Activated CD4-positive, alpha-beta T cell treated with anti-CD3 and anti-CD28 coated beads, Interleukin-2, Interleukin-6, amounts not matched to agents 100 ng/mL and 50 ng/mL, durations not matched to agents 16 hours and 8 hours (primary cell): ENCODE data around the gene MPG.

Experiments used
- DNase-seq: peaks from one replicate; pipeline ENCODE4 v3.0.0-alpha.2; 2020

The MPG gene

DNA sequence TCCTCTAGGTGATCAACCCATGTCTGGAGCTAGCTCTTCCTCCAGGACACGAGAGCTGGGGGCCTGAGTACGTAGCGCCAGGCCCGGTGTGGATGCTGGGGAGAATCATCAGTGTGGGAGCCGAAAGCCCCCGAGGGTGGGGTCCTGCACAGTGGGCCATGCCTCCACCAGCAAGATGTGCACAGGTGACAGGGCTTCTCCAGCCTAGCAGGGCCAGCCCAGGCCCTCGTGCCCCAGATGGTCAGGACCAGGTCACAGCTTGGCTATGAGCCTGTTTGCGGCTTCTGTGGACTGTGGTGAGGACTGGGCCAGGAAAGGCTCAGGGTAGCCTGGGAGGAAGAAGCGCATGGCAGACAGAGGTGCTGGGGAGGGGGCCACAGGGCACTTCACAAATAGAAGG is 7.8 kb downstream of the MPG start:
- DNase-seq, result no peak

DNA sequence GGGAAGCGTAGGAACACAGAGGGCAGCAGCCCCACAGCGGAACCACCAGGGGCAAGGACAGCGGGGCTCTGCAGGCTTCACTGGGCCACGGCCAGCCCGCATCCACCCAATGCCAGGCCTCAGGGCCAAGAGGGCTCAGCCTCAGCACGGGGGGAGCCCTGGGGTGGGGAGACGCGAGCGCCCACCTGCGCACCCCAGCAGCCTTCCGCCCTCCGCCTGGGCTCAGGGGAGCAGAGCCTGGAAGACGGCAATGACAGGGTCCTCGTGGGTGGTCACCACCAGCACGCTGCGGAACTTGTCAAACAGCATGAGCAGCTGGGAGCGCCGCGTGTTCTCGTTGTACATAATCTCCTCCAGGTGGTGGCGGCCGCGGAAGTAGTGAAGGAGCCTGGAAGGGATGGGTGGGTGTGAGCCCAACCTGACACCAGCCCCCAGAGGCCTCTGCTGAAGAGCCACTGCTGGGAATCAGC is 8.5 kb downstream of the MPG start:
- DNase-seq, result no peak

DNA sequence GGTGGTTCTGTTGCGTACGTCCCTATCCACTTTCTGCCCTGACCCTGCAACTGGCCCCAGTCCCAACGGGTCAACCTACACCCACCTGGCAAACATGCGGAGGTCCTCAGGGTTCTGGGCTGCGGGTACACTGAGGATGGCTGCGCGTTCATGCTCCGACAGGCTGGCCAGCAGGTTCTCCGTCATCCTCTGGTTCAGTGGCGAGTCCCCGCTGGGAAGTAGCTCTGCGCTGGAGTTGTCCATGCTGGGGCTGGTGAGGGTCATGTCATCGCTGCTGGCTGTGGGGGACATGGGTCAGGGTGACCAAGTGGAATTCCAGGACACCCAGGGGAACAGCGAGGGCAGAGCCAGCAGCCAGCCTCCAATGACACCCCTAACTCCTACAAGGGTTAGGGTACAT is 10.6 kb downstream of the MPG start:
- no peak for DNase-seq

DNA sequence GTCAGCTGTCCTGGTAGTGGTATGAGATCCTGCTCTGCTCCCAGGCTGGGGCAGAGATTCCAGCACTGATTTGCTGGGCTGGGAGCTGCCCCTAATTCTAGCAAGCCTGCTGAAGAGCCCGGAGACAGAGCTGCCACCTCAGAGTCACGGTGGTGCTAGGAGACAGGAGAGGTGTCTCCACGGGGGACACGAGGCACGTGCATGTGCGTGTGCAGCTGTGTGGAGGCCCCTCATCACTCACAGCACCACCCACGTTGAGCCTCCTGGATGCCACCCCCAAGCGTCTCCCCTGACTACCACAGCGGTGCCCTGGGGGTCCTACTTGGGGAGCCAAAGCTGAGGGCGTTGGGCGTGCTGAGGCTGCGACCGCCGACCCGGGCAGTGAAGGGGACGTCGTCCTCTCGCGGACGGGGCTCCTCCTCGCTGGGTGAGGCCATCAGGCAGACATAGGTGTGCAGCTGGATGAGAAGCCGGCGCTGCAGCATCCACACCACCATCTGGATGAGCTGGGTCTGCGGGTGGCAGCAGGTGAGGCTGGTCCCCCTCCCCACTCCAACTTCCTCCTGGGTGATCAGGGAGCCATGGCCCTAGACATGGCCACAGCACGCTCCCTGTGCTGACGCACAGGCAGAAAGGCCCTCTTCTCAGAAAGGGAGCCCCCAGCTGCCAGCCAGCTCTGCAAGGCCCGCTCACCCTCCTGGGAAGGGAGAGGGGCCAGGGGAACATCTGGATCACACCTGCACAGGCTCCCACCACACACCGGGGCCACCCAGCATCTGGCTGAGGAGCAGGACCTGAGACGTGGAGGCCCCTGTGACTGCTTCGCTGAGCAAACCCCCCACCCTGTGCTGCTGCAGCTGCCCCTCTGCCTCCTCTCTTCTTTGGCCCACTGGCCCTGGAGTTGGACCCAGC is 11.6 kb downstream of the MPG start:
- no peak for DNase-seq

DNA sequence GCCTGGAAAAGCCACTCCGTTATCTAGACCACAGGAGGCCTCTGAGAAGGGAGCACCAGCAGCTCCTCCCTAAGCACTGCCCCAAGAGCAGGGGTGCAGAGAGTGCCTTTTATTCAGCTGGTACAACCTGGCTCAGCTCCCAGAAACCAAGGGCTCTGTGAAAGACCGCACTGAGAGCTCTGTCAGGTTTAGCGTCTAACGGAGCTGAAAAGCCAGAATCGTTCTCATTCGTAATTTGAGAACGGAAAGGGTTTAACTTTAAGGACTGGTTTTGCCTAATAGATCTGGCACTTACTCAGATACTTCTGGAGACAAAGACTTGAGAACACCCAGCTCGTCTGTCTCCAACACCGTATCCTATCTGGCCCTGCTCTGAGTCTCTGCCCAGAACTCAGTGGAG is 13.5 kb downstream of the MPG start:
- DNase-seq, result no peak

DNA sequence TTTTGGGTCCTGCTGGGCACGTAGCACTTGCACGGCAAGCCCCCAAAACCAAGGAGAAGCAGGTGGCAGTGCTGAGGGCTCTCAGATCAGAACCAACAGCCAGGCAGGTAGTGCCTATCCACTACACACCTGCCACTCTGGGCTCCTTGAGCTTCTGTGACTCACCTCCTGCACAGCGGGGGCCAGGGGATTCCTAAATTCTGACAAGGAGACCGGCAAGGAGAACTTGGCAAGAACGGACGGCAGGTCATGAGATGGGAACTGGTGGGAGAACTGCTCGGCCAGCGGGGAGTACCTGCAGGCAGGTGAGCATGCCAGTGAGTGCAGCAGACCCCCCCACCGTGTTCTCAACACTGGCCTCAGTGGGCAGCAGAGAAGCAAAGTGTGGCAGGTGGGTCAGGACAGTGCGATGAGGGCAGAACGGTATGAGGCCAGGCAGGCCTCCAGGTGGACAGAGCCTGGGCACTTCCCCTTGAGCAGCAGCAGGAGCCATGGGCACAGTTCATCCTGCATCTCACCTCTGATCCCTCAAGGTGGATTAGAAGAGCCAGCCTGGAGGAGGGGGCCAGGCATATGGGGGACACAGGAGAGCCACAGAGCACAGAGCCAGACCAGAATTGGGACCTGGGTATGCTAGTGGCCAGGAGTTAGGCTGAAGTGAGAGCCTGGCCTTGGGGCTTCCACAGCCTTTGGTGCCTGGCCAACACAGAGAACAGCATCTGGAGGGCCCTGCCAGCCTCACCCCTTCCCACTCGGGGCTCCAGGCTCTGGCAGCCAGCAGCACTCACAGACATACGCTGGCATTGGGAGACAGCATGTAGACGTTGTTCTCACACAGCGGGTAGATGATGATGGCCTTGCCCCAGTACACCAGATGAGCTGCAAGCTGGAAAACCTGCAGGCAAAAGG is 14.7 kb downstream of the MPG start:
- DNase-seq, result no peak

DNA sequence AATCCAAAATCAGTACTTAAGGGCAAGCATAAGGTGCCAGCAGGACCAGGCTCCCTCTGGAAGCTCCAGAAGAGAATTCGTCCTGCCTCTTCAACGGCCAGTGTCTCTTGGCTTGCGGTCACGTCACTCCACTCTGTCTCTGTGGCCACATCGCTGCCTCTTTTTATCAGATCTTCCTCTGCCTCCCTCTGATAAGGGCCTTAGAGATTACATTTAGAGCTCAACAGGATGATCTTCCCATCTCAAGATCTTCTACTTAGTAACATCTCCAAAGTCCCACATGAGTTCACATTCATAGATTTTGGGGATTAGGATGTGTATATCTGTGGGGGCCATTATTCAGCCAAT is 16.9 kb downstream of the MPG start:
- DNase-seq, result no peak

DNA sequence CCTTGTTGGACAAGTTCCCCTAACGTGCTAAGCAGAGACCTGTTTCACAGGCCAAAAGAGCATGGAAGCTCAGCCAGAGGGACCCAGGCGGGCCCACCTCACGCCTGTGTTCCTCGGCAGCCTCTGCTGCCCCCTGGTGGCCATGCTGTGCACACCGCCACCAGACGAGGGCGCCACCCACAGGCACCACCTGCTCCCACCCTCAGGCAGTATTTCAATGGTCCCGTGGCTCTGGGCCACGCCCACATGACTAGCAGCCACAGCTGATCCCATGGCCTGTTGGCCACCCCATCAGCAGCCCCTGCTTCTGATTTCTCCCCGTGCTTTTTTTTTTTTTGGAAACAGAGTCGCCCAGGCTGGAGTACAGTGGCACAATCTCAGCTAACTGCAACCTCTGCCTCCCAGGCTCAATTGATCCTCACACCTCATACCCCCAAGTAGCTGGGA is 18.9 kb downstream of the MPG start:
- peak; percentile 92 for DNase-seq

DNA sequence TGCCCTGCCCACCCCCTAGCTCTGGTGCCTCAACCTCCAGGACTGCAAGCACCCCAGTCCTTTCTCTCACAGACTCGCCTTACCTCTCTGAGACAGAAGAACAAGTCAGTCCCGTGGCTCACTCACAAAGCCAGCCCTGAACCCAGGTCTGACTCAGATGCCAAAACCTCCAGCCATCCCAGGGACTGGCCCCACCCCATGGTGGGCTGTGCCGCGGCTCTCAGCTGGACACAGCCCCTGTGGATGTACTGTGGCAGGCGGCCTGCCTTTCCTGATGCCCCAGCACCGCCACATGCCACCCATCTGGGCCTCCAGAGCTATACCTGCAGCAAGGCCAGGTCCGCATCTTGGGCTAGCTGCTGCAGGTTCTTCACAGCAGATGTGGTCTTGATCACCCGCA is 19.8 kb downstream of the MPG start:
- no peak for DNase-seq

DNA sequence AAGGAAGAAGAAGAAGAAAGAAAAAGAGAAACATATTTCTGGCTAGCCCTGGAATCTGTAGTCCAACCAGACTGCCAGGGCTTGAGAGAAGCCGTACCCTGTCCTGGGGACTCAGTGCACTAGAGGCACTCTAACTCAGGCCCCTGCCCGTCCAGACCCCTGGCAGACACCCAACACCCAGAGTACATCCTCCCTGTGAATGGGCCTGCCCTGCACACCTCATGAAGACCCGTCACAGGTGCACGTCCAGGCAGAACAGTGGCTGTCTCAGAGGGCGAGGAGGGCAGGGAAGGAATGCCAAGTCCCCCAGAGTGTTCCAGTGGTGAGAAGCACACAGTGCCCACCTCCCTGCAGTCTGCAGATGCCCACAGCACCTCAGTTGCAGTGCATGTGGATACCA is 23.0 kb downstream of the MPG start:
- no peak for DNase-seq

DNA sequence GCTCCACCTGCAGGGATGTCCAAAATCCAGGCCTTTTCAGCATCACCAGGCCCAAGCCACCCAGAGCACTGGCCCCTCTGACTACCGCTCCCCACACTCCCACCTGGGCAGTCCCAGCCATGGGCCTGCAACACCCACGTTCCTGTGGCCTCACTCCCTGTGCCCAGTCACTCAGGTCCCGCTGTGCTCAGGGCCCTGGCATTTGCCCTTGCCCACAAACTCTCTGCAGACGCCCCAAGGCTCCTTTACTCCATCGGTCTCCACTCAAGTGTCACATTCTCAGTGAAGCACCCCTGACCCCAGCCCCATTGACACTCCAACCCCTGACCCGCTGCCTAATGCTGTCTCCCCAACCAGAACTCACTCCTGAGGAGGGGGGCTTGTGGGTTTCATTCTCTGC is 23.6 kb downstream of the MPG start:
- no peak for DNase-seq

DNA sequence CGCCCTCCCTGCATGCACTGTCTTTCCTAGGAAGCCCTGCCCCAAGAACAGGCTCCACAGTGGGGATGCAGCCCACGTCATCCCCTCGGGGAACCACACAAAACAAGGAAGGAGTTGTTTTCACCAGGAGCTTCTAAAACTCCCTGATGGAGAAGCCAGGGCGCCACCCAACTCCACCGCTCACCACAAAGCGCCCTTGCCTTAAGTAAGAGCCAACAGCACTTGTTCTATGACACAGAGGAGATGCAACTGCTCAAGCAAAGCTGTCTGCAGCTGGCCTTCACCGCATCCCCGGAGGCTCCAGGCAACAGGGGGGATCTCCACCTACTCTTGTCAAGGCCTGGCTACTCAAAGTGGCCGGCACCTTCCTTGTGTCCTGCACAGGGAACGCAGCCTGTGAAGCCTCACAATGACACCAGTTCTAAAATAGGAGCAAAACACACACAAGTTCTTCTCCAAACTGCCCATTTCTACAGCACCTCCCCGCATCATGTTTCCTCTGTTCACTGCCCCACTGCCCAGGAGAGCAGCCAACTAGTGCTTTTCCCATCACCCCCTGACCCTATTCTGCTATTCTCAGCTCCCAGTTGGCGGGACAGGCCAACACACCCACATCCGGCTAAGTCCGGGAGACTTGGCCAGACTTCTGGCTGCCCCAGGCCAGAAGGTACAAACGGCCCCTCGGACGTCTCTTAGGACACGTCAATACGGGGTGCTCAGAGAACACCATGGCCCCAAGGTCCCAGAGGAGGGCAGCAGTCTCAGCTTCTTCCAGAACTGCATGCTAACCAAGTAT is 24.2 kb downstream of the MPG start:
- DNase-seq, result no peak

DNA sequence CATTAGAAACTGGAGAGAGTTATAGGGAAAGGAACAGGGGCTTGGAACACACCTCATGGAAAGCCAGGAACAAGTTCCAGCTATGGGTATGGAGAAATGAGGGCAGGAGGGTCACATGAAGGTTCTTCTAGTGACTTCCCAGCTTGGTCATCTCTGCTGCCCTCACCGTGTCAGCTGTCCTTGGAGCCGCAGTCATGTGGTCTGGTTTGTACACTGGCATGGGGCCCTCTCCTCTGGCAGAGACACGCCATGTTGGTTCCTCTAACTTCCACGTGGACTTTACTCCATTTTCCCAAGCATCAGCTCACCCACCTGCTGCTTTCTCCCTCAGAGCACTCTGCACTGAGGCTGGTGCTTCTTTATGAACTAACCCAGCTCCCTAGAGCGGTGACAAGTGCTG is 26.3 kb downstream of the MPG start:
- no peak for DNase-seq

DNA sequence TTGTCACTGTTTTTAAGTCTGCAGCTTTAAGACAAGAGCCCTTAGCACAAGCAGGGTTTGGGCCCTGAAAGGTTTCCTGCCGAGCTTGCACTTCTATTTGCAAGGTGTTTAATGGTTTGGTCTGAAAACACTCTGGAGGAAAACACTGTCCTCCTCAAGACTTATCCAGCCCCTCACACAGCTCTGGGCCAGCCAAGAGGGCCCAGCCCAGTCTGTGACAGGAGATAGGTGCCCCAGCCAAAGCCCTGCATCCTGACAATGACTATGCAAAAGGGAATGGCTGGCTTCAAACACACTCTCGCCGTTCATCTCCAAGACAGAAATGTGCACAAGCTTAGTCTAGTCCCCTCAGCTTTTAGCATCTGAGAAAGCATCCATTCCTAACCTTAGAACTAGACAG is 26.9 kb downstream of the MPG start:
- no peak for DNase-seq

DNA sequence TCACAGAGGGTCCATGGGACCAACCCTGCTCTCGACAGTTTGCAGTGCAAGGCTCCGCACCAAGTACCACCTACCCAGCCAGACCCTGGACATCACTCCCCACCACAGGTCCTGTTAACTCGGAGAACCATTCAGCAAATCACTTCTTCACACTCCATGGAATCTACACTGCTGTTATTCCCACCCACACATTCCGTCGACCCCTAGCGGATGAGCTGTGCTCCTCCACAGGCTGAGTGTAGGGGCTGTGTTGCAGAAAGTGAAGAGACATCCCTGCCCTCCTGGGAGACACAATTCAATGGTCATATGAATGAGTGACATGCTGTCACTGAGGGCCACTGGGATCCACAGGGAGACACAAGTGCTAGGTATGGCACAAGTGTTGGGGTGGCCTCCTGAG is 27.5 kb downstream of the MPG start:
- no peak for DNase-seq

DNA sequence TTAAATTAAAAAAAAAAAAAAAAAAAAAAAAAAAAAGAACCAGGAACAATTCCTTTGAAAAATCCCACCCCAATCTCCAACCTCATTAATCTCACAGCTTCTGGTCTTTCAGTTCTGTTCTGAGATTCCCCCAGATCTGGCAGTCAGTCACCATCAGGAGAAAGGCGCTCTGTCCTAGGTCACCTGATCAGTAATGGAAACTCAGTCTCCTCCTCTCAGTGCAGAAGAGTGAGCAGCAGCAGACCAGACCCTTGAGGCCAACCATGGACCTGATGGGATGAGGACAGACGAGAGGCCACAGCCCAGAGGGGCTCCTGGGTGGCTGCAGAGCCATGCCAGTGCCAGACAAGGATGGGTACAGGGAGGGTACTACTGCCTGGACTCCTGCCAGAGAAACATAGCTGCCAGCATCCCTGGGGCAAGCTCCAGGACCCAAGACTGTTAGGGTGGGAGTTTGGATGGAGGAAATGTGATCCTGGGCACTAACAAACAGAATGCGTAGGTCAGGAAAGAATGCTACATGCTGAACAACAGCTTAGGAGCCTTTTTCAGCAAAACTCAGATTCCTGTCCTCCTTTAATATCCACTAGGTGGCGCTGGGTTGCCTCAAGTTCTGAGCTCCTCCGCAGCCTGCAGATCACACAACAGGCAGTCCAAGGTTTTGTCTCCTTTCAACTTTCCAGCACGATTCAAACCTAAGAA is 28.7 kb downstream of the MPG start:
- DNase-seq, result peak; percentile 75

DNA sequence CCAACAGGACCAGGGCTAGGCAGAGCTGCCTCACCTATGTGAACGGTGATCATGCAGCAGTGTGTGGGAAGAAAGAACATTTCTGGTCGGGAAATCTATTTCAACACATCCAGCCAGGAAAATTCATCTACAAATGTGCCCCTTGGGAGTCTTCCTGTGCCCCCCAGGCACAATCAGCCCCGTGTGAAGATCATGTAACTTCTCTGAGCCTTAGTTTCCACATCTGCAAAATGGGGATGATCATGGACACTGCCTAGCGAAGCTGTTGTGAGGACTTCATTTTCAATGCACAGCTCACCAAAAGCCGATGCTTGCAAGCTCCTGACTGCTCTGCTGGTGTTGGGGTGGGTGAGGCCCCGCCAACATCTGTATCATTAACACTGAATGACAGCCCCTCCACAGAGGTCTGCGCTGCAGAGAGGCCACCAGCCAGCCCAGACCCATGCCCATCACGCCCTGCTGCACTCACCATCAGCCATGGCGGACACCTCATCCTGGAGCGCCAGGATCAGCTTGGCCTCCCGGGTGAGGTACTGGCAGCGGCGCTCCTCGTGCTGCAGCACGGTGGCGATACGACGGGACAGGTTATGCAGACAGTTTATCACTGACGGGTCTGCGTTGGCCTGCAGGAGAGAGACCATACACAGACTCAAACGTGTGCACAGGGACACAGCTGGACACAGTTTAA is 34.3 kb downstream of the MPG start:
- DNase-seq, result no peak

DNA sequence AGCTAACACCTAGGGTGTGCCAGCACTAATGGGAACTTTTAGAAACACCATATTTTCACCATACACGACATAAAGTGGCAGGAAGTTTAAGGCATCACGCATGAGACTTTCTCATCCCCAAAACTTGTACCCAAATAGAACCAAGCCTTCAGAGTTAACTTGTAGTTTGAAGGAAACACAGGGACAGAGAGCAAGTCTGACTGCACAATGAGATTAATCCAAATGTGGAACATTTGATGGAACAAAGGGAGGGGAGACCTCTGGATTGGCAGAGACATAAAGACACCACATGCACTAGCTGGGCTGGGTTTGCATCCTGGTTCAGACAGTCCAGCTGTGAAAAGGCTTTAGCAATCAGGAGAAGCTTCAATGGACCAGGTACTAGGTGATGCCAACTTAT is 36.3 kb downstream of the MPG start:
- DNase-seq, result no peak

DNA sequence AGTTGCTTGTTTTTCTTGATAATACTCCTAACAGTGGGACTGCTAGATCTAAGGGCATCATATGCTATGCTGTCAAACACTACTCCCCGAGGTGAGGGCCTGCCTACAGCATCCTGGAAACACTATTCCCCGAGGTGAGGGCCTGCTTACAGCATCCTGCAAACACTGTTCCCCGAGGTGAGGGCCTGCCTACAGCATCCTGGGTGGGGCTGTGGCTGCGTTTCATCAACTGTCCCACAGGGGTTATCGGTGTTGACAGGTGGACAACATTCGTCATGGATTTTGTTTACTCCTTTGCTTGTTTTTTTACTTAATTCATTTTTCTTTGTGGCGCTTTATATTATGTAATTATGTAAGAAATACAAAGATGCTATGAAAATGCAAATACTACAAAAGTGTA is 38.0 kb downstream of the MPG start:
- DNase-seq, result no peak

DNA sequence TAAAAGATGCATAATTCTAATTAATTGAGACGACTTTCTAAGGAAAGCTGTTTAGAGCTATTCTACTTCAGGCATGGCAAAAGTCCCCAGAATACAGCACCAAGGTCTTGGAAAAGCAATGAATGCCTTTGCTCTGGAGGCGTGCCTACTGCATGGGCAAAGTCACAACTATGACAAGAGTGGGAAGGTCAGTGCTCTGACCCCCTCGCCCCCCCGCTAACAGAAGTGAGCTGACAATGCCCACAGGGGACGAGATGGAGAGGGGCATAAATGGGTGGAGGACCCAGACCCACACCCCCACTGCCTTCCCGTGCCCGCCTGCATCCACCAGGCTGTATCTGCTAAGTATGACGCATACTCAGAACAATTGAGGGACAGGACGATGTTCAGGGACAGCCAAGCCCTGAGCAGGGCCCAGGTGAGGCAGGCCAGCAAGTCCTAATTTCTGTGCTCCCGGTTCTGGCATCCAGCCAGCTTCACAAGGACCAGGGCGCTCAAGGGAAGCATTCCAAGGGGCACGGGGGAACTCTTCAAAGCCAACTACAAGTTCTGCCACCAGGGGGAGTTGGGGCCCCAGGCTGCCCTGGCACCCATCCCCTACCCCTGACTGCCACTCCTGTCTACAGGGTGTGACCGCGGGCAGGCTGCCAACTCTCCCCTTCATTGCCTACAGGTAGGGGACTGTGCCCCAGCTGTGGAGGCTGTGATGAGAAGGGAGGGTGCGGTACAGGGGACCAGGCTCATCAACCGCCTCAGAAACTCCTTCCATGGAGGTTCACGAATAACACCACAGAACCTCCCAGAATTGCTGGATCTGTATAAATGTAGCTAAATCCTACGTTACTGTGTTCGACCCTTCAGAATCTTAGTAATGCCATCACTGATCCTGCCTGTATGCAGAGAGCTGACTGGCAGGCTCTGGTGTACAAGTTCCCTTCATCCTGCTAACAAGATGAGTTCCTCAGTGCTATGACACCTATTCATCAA is 39.6 kb downstream of the MPG start:
- DNase-seq, result peak; percentile 68

DNA sequence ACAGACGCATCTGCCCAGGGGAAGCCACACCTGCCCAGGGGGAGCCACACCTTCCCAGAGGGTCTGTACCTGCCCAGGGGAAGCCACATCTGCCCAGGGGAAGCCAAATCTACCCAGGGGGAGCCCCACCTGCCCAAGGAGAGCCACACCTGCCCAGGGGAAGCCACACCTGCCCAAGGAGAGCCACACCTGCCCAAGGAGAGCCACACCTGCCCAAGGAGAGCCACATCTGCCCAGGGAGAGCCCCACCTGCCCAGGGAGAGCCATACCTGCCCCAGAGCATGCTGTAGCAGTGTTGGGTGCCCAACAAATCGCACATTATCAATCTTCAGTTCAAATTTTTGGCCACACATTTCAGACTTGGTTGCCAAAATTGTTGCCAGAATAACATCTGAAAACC is 40.8 kb downstream of the MPG start:
- DNase-seq, result no peak
